Stomach (tissue), 4 donors: ENCODE results near the gene NRCAM.

ENCODE experiments used
- EP300 ChIP-seq: sonication (generic); formaldehyde crosslinking; IDR thresholded peaks from one replicate; pipeline ENCODE4 v1.6.1; 2017; ENCODE audit warnings: antibody characterized with exemption
- POLR2A ChIP-seq, 4 donors: fragments of 450-650 bp; IDR thresholded peaks; one replicate each; pipeline ENCODE4 v1.6.1; 2016; ENCODE audit warnings: antibody characterized with exemption in 4 of 4, control low read depth in 2 of 4, mild to moderate bottlenecking in 1 of 4, moderate library complexity in 1 of 4
- POLR2AphosphoS5 ChIP-seq, 3 donors: sonication (generic); formaldehyde crosslinking; IDR thresholded peaks; one replicate each; pipeline ENCODE4 v1.6.1; 2016; ENCODE audit warnings: antibody characterized with exemption in 3 of 3
- TF ChIP-seq, protein P1 (sequence below), 7 experiments: fragments of 450-650 bp in 4 of 7; fragments of 200-600 bp in 3 of 7; sonication (generic) in 3 of 7; IDR thresholded peaks; one replicate each; pipeline ENCODE4 v1.5.1; 2016 to 2019; ENCODE audit warnings: antibody characterized with exemption in 7 of 7, control low read depth in 2 of 7, mild to moderate bottlenecking in 1 of 7

DNA sequence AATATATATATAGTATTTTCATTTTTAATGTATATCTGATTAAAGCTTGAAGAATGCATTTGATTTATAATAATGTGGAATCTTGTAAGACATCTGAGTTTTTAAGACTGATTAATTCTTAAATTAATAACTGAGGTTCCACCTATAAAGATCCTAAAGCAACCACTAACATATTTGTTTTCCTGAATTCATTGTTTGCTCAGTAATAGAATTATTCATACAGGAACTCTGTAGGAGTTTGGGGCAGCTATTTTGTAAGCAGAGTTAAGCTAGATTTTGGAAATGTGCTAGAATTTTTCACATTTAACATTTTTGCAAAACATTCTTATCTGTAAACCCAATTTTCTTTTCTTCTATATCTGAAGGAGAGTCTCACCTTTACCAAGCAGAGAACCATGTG lies 88.9 kb downstream of the NRCAM start:
- TF ChIP-seq EP300: no peak
- TF ChIP-seq, protein P1, sequence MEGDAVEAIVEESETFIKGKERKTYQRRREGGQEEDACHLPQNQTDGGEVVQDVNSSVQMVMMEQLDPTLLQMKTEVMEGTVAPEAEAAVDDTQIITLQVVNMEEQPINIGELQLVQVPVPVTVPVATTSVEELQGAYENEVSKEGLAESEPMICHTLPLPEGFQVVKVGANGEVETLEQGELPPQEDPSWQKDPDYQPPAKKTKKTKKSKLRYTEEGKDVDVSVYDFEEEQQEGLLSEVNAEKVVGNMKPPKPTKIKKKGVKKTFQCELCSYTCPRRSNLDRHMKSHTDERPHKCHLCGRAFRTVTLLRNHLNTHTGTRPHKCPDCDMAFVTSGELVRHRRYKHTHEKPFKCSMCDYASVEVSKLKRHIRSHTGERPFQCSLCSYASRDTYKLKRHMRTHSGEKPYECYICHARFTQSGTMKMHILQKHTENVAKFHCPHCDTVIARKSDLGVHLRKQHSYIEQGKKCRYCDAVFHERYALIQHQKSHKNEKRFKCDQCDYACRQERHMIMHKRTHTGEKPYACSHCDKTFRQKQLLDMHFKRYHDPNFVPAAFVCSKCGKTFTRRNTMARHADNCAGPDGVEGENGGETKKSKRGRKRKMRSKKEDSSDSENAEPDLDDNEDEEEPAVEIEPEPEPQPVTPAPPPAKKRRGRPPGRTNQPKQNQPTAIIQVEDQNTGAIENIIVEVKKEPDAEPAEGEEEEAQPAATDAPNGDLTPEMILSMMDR (IDR thresholded peaks at IDR 0.05): no peak
- TF ChIP-seq POLR2AphosphoS5 (IDR thresholded peaks at IDR 0.05): no peak
- TF ChIP-seq POLR2A (IDR thresholded peaks at IDR 0.05): no peak
